Gastrocnemius medialis (tissue), 4 donors: ENCODE measurements around the gene FOXD4L3.
"Not testable (repeated sequence)": the region's sequence is repeated elsewhere in the genome, so short reads cannot be mapped to it uniquely, and the experiment has no call there.

Experiments used
- CTCF ChIP-seq, 5 experiments: fragments of 450-650 bp in 3 of 5; fragments of 200-600 bp in 2 of 5; sonication (generic) in 2 of 5; IDR thresholded peaks in 4 of 5; conservative IDR thresholded peaks in 1 of 5; 1 replicate in 4 of 5; 2 replicates in 1 of 5; pipeline ENCODE4 v1.5.1; 2016 to 2019; ENCODE audit warnings: antibody characterized with exemption in 5 of 5, mild to moderate bottlenecking in 3 of 5, moderate library complexity in 3 of 5
- POLR2A ChIP-seq, 2 donors: fragments of 450-650 bp; IDR thresholded peaks; one replicate each; pipeline ENCODE4 v1.6.1; 2017; ENCODE audit warnings: antibody characterized with exemption in 2 of 2, mild to moderate bottlenecking in 2 of 2, moderate library complexity in 2 of 2

GRCh38 chr9:68338000-68338399, 35.3 kb downstream of the FOXD4L3 start:
- not testable (repeated sequence) for TF ChIP-seq POLR2A (IDR thresholded peaks at IDR 0.05); CTCF (IDR thresholded peaks at IDR 0.05 in 4 of 5, conservative IDR thresholded peaks at IDR 0.05 in 1 of 5)
